HG03521 (cell line): ENCODE measurements around the gene CSTF2T.

Experiments
- ATAC-seq: cut with Tn5 transposase; IDR thresholded peaks from one replicate; pipeline ENCODE4 v1.9.1; 2021; ENCODE audit warnings: mild to moderate bottlenecking, moderate library complexity; ENCODE audit not compliant: unreplicated experiment

CSTF2T gene

DNA sequence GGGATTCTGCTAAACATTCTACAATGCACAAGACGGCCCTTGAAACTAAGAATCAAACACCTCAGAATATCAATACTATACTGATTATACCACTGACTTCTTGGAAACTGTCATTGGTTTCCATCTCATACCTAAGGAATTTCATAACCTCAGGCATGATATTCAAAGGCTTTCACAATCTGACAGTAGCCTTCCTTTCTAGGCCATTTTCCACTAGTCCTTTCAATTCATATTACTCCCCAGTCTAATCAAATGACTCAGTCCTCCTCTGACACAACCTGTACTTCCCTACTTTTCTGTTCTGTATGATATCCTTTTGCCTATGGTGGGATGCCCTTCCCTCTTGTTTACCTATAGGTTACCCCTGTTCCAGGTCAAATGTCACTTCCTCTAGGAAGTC lies 48.3 kb downstream of the CSTF2T start:
- ATAC-seq: no peak

DNA sequence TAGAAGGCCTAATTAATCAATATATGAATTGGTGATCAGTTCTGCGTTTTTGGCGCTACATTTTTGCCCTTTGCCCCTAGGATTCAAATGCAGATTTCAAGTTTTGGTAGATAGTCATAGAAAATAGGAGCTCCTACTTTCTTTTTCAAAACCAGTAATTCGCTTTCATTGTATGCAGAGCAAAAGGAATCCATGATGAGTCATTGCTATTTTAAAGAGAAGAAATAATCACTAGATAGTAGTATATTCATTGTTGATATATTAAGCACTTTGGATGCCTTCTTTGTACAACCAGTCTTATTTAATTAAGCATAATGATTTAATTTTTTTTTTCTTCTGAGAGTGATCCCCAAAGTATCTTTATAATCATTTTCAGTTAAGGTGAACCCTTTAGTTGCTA lies 50.3 kb downstream of the CSTF2T start:
- ATAC-seq: no peak
